ENCODE data around the gene C2CD3. TPM values are rescaled to one million over a fixed set of nuclear protein-coding genes. Genes with fewer than 3 reads are reported as not detected.

Gene C2CD3
- polyA plus RNA-seq, 3 donors, result 0.87 to 12.1 (median 2.9) TPM

GRCh38 chr11:73998846-73999575, 171.8 kb downstream of the C2CD3 start:
- H3K27ac ChIP-seq (ENCODE audit: low read depth in 1 of 2, low read length in 2 of 2), result no peak overlapping the region
- H3K9me3 ChIP-seq (replicated peaks in 1 of 2; ENCODE audit: control insufficient read depth in 1 of 2, insufficient read depth in 1 of 2, low read length in 2 of 2), result no peaks in the 10 kb centered on the region

GRCh38 chr11:73997120-73997770, 173.6 kb downstream of the C2CD3 start:
- Histone ChIP-seq H4K20me1 (ENCODE audit: insufficient read depth, low read length) (no peaks in the 10 kb centered on the region), H3K4me1 (ENCODE audit: control insufficient read depth in 1 of 2, insufficient read depth in 2 of 2, low read length in 2 of 2) (peaks cover 13 to 24% of the 10 kb centered on the region in 2 donors), H3K9ac (ENCODE audit: insufficient read depth, low read length, poor library complexity, severe bottlenecking) (no peak overlapping the region), H3K79me2 (ENCODE audit: insufficient read depth, low read length) (no peaks in the 10 kb centered on the region), H3K36me3 (replicated peaks in 1 of 2; ENCODE audit: control insufficient read depth in 1 of 2, insufficient read depth in 2 of 2, low read length in 2 of 2) (peaks cover 0 to 10% of the 10 kb centered on the region in 2 donors), H3K9me3 (replicated peaks in 1 of 2; ENCODE audit: control insufficient read depth in 1 of 2, insufficient read depth in 1 of 2, low read length in 2 of 2) (no peaks in the 10 kb centered on the region), H3K27ac (ENCODE audit: low read depth in 1 of 2, low read length in 2 of 2) (no peak overlapping the region), H2AFZ (ENCODE audit: insufficient read depth, low read depth, low read length, poor library complexity, severe bottlenecking) (no peak overlapping the region), H3K27me3 (ENCODE audit: control insufficient read depth in 2 of 2, insufficient read depth in 2 of 2, low read length in 2 of 2) (no peaks in the 10 kb centered on the region), H3K4me2 (replicated peaks; ENCODE audit: extremely low read depth, low read length, poor library complexity, severe bottlenecking) (no peak overlapping the region), H3K4me3 (replicated peaks in 1 of 3; ENCODE audit: low read depth in 2 of 3, low read length in 3 of 3) (no peak overlapping the region)
- H3K27ac Mint-ChIP-seq, result peak overlapping the region in 5 of 7 donors; percentile 21 to 82 (median 72)
- no peak overlapping the region for H3K4me3 Mint-ChIP-seq
- peaks cover 16% of the 10 kb centered on the region for H3K4me1 Mint-ChIP-seq
- intact Hi-C loops (cut with micrococcal nuclease), result no loop called here
- DNase-seq, result no peak
- no peak for TF ChIP-seq CTCF (IDR thresholded peaks at IDR 0.05)
- WGBS (ENCODE audit: insufficient coverage), result 100% methylated on average over 2 of the region's 6 CpGs
- no peaks in the 10 kb centered on the region for H3K27me3 Mint-ChIP-seq (ENCODE audit: low read depth in 3 of 3)
- peaks cover 7% of the 10 kb centered on the region in 2 donors for H3K36me3 Mint-ChIP-seq
- H3K9me3 Mint-ChIP-seq, result no peaks in the 10 kb centered on the region

More at GRCh38 chr11:73998846-73999575, 171.8 kb downstream of the C2CD3 start:
- H3K4me3 ChIP-seq (replicated peaks in 1 of 3; ENCODE audit: low read depth in 2 of 3, low read length in 3 of 3), result no peak overlapping the region
- no peaks in the 10 kb centered on the region for H3K79me2 ChIP-seq (ENCODE audit: insufficient read depth, low read length)
- Mint-ChIP-seq H3K4me3 (no peak overlapping the region), H3K27ac (no peak overlapping the region), H3K9me3 (no peaks in the 10 kb centered on the region), H3K4me1 (peaks cover 16% of the 10 kb centered on the region), H3K36me3 (peaks cover 16 to 20% of the 10 kb centered on the region in 2 donors), H3K27me3 (ENCODE audit: low read depth in 3 of 3) (no peaks in the 10 kb centered on the region)
- H3K27me3 ChIP-seq (ENCODE audit: control insufficient read depth in 2 of 2, insufficient read depth in 2 of 2, low read length in 2 of 2), result no peaks in the 10 kb centered on the region
- H3K4me1 ChIP-seq (ENCODE audit: control insufficient read depth in 1 of 2, insufficient read depth in 2 of 2, low read length in 2 of 2), result peaks cover 13 to 22% of the 10 kb centered on the region in 2 donors
- H3K36me3 ChIP-seq (replicated peaks in 1 of 2; ENCODE audit: control insufficient read depth in 1 of 2, insufficient read depth in 2 of 2, low read length in 2 of 2), result peaks cover 0 to 28% of the 10 kb centered on the region in 2 donors
- H3K4me2 ChIP-seq (replicated peaks; ENCODE audit: extremely low read depth, low read length, poor library complexity, severe bottlenecking), result no peak overlapping the region
- TF ChIP-seq CTCF (IDR thresholded peaks at IDR 0.05), result no peak
- intact Hi-C loops (cut with micrococcal nuclease), result no loop called here
- no peak overlapping the region for H2AFZ ChIP-seq (ENCODE audit: insufficient read depth, low read depth, low read length, poor library complexity, severe bottlenecking)
- no peak overlapping the region for H3K9ac ChIP-seq (ENCODE audit: insufficient read depth, low read length, poor library complexity, severe bottlenecking)
- DNase-seq, result no peak
- H4K20me1 ChIP-seq (ENCODE audit: insufficient read depth, low read length), result no peaks in the 10 kb centered on the region
- 100% methylated on average over 4 of the region's 13 CpGs for WGBS (ENCODE audit: insufficient coverage)

Measured in CD14-positive monocyte (primary cell).